Medulla oblongata (tissue), 1 donor: ENCODE results near the gene ACOT8.
"Not testable (repeated sequence)": the region's sequence is repeated elsewhere in the genome, so short reads cannot be mapped to it uniquely, and the experiment has no call there.

Experiments
- DNase-seq: peaks from one replicate; pipeline ENCODE4 v3.0.0-alpha.2; 2015; ENCODE audit errors: extremely low spot score

ACOT8 gene

GRCh38 chr20:45887346-45887715 lies 30.1 kb upstream of the ACOT8 start, which contains the start of gene SPATA25:
Gene SPATA25 (minus strand): TSS chr20:45887622. CDS start chr20:45887590, 32 bp downstream.
- DNase-seq = no peak

- DNase-seq = no peak
Observed at GRCh38 chr20:45886590-45887345, 29.6 kb upstream of the ACOT8 start.

GRCh38 chr20:45883100-45883469 lies 25.9 kb upstream of the ACOT8 start:
- DNase-seq = no peak

- no peak for DNase-seq
Observed at GRCh38 chr20:45882469-45883099, 25.4 kb upstream of the ACOT8 start.

GRCh38 chr20:45880988-45881788 lies 24.0 kb upstream of the ACOT8 start, which contains the start of gene ZSWIM1:
Gene ZSWIM1 (plus strand): TSS chr20:45881227. CDS start chr20:45882593, 1,366 bp downstream.
- DNase-seq = peak; percentile 100

GRCh38 chr20:45878076-45878761 lies 21.0 kb upstream of the ACOT8 start:
- DNase-seq = no peak

- DNase-seq = no peak
Observed at GRCh38 chr20:45874576-45874975, 17.4 kb upstream of the ACOT8 start.

DNA sequence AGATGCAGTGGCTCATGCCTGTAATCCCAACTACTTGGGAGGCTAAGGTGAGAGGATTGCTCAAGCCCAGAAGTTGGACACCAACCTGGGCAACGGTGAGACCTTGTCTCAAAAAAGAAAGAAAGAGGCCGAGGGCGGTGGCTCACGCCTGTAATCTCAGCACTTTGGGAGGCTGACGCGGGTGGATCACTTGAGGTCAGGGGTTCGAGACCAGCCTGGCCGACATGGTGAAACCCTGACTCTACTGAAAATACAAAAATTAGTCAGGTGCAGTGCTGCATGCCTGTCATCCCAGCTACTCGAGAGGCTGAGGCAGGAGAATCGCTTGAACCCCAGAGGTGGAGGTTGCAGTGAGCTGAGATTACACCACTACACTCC lies 16.9 kb upstream of the ACOT8 start:
- not testable (repeated sequence) for DNase-seq

DNA sequence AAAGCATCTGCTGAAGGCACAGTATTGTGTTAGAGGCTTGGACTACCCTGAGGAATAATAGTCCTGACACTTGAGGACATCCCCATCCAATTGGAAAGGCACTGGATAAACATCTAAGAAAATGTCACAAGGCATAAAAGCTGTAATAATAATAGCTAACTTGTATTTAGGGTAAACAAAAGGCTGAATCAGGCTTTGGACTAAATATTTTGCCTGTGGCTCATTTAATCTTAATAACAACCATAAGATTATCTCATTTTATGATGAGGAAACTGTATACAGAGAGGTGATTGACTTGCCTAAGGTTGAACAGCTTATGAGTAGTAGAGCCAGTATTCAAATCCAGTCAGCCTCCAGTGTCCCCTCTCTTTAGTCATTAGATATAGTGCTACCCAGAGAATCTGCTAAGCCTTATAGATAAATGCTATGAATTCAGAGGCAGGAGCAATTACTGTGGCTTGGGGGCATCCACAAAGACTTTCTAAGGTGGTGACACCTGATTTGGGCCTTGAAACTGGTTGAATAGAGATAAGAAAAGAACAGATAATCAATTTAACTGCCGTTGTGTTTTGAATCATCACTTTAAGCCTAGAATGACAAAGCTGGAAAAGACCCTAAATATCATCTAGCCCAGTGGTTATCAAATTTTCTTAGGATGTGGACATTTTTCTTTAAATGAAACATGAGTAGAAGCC lies 16.4 kb upstream of the ACOT8 start:
- DNase-seq = no peak

DNA sequence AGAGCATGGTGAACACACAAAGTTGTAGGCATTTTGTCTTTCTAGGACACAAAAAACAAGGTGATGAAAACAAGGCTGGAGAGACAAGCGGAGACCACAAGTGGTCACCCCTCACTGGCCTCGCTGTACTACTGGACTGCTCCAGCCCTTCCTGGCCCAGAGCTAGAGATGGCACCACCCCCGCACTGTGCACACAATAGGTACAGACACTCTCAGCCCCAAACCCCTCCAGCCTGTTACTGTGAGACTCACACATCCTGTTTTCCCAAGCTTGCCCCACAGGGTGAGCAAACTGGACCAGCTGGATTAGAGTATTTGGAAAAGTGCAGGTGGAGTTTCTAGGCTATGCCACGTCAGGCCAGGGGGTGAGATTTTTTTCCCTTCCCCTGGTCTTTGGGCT lies 15.4 kb upstream of the ACOT8 start:
- DNase-seq = no peak

- no peak for DNase-seq
Observed at GRCh38 chr20:45867819-45868176, 10.6 kb upstream of the ACOT8 start.

DNA sequence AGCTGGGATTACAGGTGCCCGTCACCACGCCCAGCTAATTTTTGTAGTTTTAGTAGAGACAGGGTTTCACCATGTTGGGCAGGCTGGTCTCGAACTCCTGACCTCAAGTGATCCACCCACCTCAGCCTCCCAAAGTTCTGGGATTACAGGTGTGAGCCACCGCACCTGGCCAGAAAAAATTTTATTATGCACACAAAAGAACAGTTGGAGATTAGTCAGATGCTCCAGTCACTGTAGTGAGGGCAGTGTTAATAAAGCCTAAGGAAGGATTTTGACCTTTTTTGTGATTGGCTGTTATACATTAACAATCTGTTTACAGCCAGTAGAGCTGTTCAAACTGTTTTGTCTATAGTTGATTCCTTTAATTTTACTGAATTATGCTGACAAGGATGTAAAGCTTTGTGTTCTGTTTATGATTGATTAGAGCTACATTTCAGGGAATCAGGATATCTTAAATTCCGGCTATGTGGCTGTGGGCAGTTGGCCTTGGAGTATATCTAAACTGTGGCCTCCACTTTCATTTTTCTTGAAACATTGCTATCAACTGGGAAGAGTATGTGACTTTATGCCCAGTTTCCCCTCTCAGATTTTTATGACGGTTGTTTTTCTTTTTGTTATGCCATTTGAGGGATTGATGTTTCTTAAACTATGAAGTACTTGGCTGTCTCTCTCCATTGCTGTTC lies 10.1 kb upstream of the ACOT8 start:
- DNase-seq = no peak

DNA sequence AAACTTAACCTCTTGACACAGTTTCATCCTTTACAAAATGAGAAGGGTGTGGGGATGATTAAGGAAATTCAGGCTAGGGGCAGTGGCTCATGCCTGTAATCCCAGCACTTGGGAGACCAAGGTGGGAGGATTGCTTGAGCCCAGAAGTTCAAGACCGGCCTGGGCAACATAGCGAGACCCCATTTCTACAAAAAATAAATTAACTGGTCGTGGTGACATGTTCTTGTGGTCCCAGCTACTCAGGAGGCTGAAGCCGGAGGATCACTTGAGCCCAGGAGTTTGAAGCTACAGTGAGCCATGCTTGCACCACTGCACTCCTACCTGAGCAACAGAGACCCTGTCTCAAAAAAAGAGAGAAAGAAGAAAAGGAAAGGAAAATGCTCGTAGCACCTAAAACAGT lies 9.3 kb upstream of the ACOT8 start:
- DNase-seq = no peak

DNA sequence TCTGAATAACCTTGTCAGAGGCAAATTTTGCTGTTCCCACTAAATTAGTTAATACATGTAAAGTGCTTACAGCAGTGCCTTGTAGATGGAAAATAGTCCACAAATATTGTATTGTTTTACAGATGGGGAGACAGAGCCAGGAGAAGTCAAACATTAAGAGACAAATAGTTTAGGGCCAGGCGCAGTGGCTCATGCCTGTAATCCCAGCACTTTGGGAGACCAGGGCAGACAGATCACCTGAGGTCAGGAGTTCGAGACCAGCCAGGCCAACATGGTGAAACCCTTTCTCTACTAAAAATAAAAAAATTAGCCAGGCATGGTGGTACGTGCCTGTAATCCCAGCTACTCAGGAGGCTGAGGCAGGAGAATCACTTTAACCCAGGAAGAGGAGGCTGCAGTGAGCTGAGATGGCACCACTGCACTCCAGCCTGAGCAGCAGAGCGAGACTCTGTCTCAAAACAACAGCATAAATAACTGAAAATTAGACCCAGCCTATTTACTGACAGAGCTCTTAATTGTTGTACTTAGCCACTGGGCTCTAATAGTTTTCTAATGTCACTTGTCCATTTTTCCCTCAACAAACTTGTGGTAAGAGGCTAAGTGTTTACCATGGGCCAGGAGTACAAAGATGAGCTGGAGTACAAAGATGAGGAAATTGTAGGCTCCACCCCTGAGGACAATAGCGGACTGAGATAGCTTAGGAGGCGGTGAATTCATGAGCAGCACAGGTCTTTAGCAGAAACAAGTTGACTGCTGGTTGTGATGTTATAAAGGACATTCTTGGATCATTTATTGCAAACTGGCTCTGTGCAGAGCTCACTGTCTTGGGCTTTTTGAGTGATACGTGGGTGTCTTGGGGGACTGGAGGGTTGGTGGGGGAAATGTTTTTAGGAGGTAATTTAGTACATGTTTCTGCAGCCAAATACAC lies 6.6 kb upstream of the ACOT8 start:
- DNase-seq = no peak

DNA sequence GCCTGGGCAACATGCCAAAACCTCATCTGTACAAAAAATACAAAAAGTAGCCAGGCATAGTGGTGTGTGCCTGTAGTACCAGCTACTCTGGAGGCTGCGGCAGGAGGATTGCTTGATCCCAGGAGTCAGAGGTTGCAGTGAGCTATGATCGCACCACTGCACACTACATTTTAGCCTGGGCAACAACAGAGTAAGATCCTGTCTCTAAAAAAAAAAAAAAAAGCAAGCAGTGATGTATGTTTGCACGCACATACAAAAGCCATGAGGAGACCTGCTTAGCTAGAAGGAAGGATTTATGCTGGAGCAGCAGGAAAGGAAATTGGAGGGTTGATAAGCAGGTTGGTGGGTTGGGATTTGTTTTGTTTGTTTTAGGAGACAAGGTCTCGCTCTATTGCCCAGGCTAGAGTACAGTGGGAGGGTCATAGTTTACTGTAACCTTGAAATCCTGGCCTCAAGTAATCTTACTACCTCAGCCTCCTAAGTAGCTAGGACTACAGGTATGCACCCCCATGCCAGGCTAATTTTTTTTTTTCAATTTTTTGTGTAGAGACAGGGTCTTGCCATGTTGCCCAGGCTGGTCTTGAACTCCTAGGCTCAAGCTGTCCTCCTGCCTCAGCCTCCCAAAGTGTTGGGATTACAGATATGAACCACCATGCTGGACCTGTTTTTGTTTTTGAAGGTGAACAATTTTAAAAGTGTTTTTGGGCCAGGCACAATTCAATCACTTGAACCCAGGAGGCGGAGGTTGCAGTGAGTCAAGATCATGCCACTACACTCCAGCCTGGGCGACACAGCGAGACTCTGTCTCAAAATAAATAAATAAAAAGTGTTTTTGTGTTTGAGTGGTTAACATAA lies 4.3 kb upstream of the ACOT8 start:
- DNase-seq = no peak

GRCh38 chr20:45860560-45861220 lies 3.5 kb upstream of the ACOT8 start:
- no peak for DNase-seq

- no peak for DNase-seq
Observed at GRCh38 chr20:45859916-45860315, 2.7 kb upstream of the ACOT8 start.

GRCh38 chr20:45857882-45858216 lies 657 bp upstream of the ACOT8 start:
- no peak for DNase-seq
